Astrocyte (in vitro differentiated cells and primary cell): Measurements from ENCODE around the gene NPDC1.

Experiments
- CTCF ChIP-seq: IDR thresholded peaks from 2 replicates; pipeline ENCODE4 v1.5.1; 2011; ENCODE audit warnings: low read depth, mild to moderate bottlenecking, inconsistent platforms, low read length, moderate library complexity; ENCODE audit not compliant: insufficient read depth
- EZH2 ChIP-seq: IDR thresholded peaks from 2 replicates; pipeline ENCODE4 v1.6.1; 2012; ENCODE audit warnings: mild to moderate bottlenecking, low read length, inconsistent platforms; ENCODE audit not compliant: insufficient read depth

GRCh38 chr9:137050570-137050969 lies 4.6 kb upstream of the NPDC1 start:
- TF ChIP-seq EZH2, result no peak
- no peak for TF ChIP-seq CTCF
